SU-DHL-6 (cell line): ENCODE measurements around the gene ST7L.

Experiments
- EZH2phosphoT487 ChIP-seq: fragments of 200-600 bp; sonication (generic), shearing (Covaris generic); conservative IDR thresholded peaks from 2 replicates; pipeline ENCODE4 v1.6.1; 2018; ENCODE audit warnings: mild to moderate bottlenecking, antibody characterized with exemption, low read length, moderate library complexity, mixed read lengths
- TF ChIP-seq, protein P1 (sequence below): fragments of 200-600 bp; sonication (generic); IDR thresholded peaks from one replicate; pipeline ENCODE4 v1.5.1; 2017; ENCODE audit warnings: antibody characterized with exemption, mild to moderate bottlenecking, low read length, moderate library complexity; ENCODE audit not compliant: insufficient read depth, poor library complexity, severe bottlenecking

DNA sequence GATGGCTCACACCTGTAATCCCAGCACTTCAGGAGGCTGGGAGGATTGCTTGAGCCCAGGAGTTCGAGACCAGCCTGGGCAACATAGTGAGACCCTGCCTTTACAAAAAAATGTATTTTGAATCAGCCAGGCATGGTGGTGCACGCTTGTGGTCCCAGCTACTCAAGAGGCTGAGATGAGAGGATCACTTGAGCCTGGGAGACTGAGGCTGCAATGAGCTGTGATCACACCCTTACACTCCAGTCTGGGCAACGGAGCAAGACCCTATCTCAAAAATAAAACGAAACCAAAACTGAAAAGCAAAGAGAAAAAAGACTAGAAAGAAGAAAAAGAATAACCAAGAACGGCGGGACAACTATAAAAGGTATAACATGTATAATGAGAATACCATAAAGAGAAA, 125.6 kb downstream of the ST7L start:
- TF ChIP-seq, protein P1, sequence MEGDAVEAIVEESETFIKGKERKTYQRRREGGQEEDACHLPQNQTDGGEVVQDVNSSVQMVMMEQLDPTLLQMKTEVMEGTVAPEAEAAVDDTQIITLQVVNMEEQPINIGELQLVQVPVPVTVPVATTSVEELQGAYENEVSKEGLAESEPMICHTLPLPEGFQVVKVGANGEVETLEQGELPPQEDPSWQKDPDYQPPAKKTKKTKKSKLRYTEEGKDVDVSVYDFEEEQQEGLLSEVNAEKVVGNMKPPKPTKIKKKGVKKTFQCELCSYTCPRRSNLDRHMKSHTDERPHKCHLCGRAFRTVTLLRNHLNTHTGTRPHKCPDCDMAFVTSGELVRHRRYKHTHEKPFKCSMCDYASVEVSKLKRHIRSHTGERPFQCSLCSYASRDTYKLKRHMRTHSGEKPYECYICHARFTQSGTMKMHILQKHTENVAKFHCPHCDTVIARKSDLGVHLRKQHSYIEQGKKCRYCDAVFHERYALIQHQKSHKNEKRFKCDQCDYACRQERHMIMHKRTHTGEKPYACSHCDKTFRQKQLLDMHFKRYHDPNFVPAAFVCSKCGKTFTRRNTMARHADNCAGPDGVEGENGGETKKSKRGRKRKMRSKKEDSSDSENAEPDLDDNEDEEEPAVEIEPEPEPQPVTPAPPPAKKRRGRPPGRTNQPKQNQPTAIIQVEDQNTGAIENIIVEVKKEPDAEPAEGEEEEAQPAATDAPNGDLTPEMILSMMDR = no peak
- no peak for TF ChIP-seq EZH2phosphoT487
